GM21423 (cell line): ENCODE measurements around the gene DMTF1.
"Not testable (repeated sequence)": the region's sequence is repeated elsewhere in the genome, so short reads cannot be mapped to it uniquely, and the experiment has no call there.

ENCODE experiments used
- ATAC-seq: cut with Tn5 transposase; IDR thresholded peaks from one replicate; pipeline ENCODE4 v1.9.1; 2021; ENCODE audit warnings: mild to moderate bottlenecking, moderate library complexity; ENCODE audit not compliant: unreplicated experiment

DMTF1 gene

GRCh38 chr7:87220026-87220733 is 67.9 kb downstream of the DMTF1 start:
- peak; percentile 33 for ATAC-seq

- ATAC-seq: no peak
Observed at GRCh38 chr7:87220734-87221215, 68.5 kb downstream of the DMTF1 start.

- no peak for ATAC-seq
Observed at GRCh38 chr7:87223666-87224065, 71.4 kb downstream of the DMTF1 start.

- ATAC-seq: no peak
Observed at GRCh38 chr7:87225696-87226095, 73.4 kb downstream of the DMTF1 start.

- ATAC-seq: peak; percentile 47
Observed at GRCh38 chr7:87226495-87226894, 74.2 kb downstream of the DMTF1 start.

GRCh38 chr7:87231258-87231657 is 79.0 kb downstream of the DMTF1 start:
- ATAC-seq: no peak

GRCh38 chr7:87231711-87232110 is 79.5 kb downstream of the DMTF1 start:
- ATAC-seq: no peak

- ATAC-seq: no peak
Observed at GRCh38 chr7:87234949-87235348, 82.7 kb downstream of the DMTF1 start.

- ATAC-seq: not testable (repeated sequence)
Observed at GRCh38 chr7:87238464-87239051, 86.3 kb downstream of the DMTF1 start.

GRCh38 chr7:87245671-87246070 is 93.4 kb downstream of the DMTF1 start:
- ATAC-seq: not testable (repeated sequence)
